Glutamatergic neuron (in vitro differentiated cells): ENCODE data around the gene AAGAB. TPM values are rescaled to one million over a fixed set of nuclear protein-coding genes. Genes with fewer than 3 reads are reported as not detected.

ENCODE experiments used
- DNase-seq: peaks from one replicate; pipeline ENCODE4 v3.0.0; 2022
- H3K27ac Mint-ChIP-seq: one replicate; pipeline ENCODE4 v1.8.0; 2020; ENCODE audit warnings: mild to moderate bottlenecking, mixed read lengths, inconsistent platforms; ENCODE audit not compliant: unreplicated experiment
- H3K27me3 Mint-ChIP-seq: one replicate; pipeline ENCODE4 v1.8.0; 2020; ENCODE audit warnings: mild to moderate bottlenecking, moderate library complexity, mixed read lengths, inconsistent platforms; ENCODE audit not compliant: unreplicated experiment
- H3K36me3 Mint-ChIP-seq: one replicate; pipeline ENCODE4 v1.8.0; 2020; ENCODE audit warnings: mild to moderate bottlenecking, mixed read lengths, inconsistent platforms; ENCODE audit not compliant: unreplicated experiment
- H3K4me1 Mint-ChIP-seq: one replicate; pipeline ENCODE4 v1.8.0; 2020; ENCODE audit warnings: mild to moderate bottlenecking, low read depth, mixed read lengths, inconsistent platforms; ENCODE audit not compliant: unreplicated experiment
- H3K4me3 Mint-ChIP-seq: one replicate; pipeline ENCODE4 v1.8.0; 2020; ENCODE audit warnings: mild to moderate bottlenecking, mixed read lengths, inconsistent platforms; ENCODE audit not compliant: unreplicated experiment
- H3K9me3 Mint-ChIP-seq: one replicate; pipeline ENCODE4 v1.8.0; 2020; ENCODE audit warnings: mild to moderate bottlenecking, moderate library complexity, mixed read lengths, inconsistent platforms; ENCODE audit not compliant: unreplicated experiment
- CTCF ChIP-seq: fragments of 200-600 bp; sonication (generic); IDR thresholded peaks from one replicate; pipeline ENCODE4 v1.5.0; 2021; ENCODE audit not compliant: partially characterized antibody, unreplicated experiment
- total RNA-seq: library from RNA; stranded (reverse); fragmentation: NEBNext Ultra II Directional; extraction: Animal tissue kit (Norgen Biotek cat#: 25700); gene quantifications from one replicate; pipeline ENCODE4 v1.2.1, GENCODE V29; 2021; ENCODE audit not compliant: unreplicated experiment

Gene AAGAB
- total RNA-seq, 1 donor from 2014 or later, result 39.9 TPM

GRCh38 chr15:67198157-67198754 lies 56.2 kb downstream of the AAGAB start:
- Mint-ChIP-seq H3K9me3 (peaks cover 6% of the 10 kb centered on the region), H3K4me3 (no peak overlapping the region), H3K4me1 (peaks cover 5% of the 10 kb centered on the region), H3K27me3 (peaks cover 2% of the 10 kb centered on the region), H3K36me3 (peaks cover 13% of the 10 kb centered on the region), H3K27ac (no peak overlapping the region)
- no peak for DNase-seq
- TF ChIP-seq CTCF, result no peak

GRCh38 chr15:67197364-67197695 lies 57.1 kb downstream of the AAGAB start:
- TF ChIP-seq CTCF, result no peak
- H3K9me3 Mint-ChIP-seq, result peaks cover 6% of the 10 kb centered on the region
- peaks cover 13% of the 10 kb centered on the region for H3K36me3 Mint-ChIP-seq
- DNase-seq, result no peak
- H3K4me3 Mint-ChIP-seq, result no peak overlapping the region
- H3K27ac Mint-ChIP-seq, result no peak overlapping the region
- H3K4me1 Mint-ChIP-seq, result peaks cover 5% of the 10 kb centered on the region
- peaks cover 2% of the 10 kb centered on the region for H3K27me3 Mint-ChIP-seq

GRCh38 chr15:67196672-67197363 lies 57.6 kb downstream of the AAGAB start:
- no peak overlapping the region for H3K4me3 Mint-ChIP-seq
- DNase-seq, result no peak
- H3K4me1 Mint-ChIP-seq, result peaks cover 5% of the 10 kb centered on the region
- peaks cover 13% of the 10 kb centered on the region for H3K36me3 Mint-ChIP-seq
- H3K27me3 Mint-ChIP-seq, result peaks cover 2% of the 10 kb centered on the region
- TF ChIP-seq CTCF, result no peak
- no peak overlapping the region for H3K27ac Mint-ChIP-seq
- H3K9me3 Mint-ChIP-seq, result peaks cover 6% of the 10 kb centered on the region

GRCh38 chr15:67196222-67196621 lies 58.2 kb downstream of the AAGAB start:
- peaks cover 3% of the 10 kb centered on the region for H3K4me1 Mint-ChIP-seq
- H3K4me3 Mint-ChIP-seq, result no peak overlapping the region
- H3K9me3 Mint-ChIP-seq, result peaks cover 6% of the 10 kb centered on the region
- H3K27me3 Mint-ChIP-seq, result peaks cover 2% of the 10 kb centered on the region
- no peak for TF ChIP-seq CTCF
- no peak for DNase-seq
- peaks cover 13% of the 10 kb centered on the region for H3K36me3 Mint-ChIP-seq
- H3K27ac Mint-ChIP-seq, result no peak overlapping the region

- no peak overlapping the region for H3K27ac Mint-ChIP-seq
Observed at GRCh38 chr15:67195305-67195704, 59.2 kb downstream of the AAGAB start.

More at GRCh38 chr15:67195305-67195704, 59.2 kb downstream of the AAGAB start:
- no peak for TF ChIP-seq CTCF
- DNase-seq, result no peak
- H3K4me1 Mint-ChIP-seq, result no peaks in the 10 kb centered on the region
- peaks cover 6% of the 10 kb centered on the region for H3K9me3 Mint-ChIP-seq
- no peak overlapping the region for H3K4me3 Mint-ChIP-seq
- peaks cover 2% of the 10 kb centered on the region for H3K27me3 Mint-ChIP-seq
- H3K36me3 Mint-ChIP-seq, result peaks cover 13% of the 10 kb centered on the region
